GM19438 (cell line): Measurements from ENCODE around the gene HIBADH.
"Not testable (repeated sequence)": the region's sequence is repeated elsewhere in the genome, so short reads cannot be mapped to it uniquely, and the experiment has no call there.

Experiments used
- ATAC-seq: cut with Tn5 transposase; IDR thresholded peaks from one replicate; pipeline ENCODE4 v1.9.1; 2021; ENCODE audit warnings: low read depth; ENCODE audit not compliant: unreplicated experiment

The HIBADH gene

GRCh38 chr7:27639851-27640250, 22.8 kb downstream of the HIBADH start:
- no peak for ATAC-seq

- not testable (repeated sequence) for ATAC-seq
Observed at GRCh38 chr7:27639048-27639447, 23.6 kb downstream of the HIBADH start.

GRCh38 chr7:27636326-27637006, 26.2 kb downstream of the HIBADH start:
- ATAC-seq = no peak

GRCh38 chr7:27635728-27636127, 27.0 kb downstream of the HIBADH start:
- no peak for ATAC-seq

- ATAC-seq = no peak
Observed at GRCh38 chr7:27634671-27635493, 27.8 kb downstream of the HIBADH start.

- ATAC-seq = no peak
Observed at GRCh38 chr7:27633062-27633461, 29.6 kb downstream of the HIBADH start.

- ATAC-seq = no peak
Observed at GRCh38 chr7:27631391-27631790, 31.3 kb downstream of the HIBADH start.

- no peak for ATAC-seq
Observed at GRCh38 chr7:27627146-27627545, 35.5 kb downstream of the HIBADH start.

GRCh38 chr7:27619492-27619891, 43.2 kb downstream of the HIBADH start:
- no peak for ATAC-seq

- no peak for ATAC-seq
Observed at GRCh38 chr7:27617651-27618381, 44.9 kb downstream of the HIBADH start.

GRCh38 chr7:27616914-27617548, 45.7 kb downstream of the HIBADH start:
- no peak for ATAC-seq

GRCh38 chr7:27616186-27616491, 46.5 kb downstream of the HIBADH start:
- ATAC-seq = no peak

GRCh38 chr7:27615420-27616185, 47.1 kb downstream of the HIBADH start:
- no peak for ATAC-seq

- ATAC-seq = no peak
Observed at GRCh38 chr7:27614095-27614494, 48.6 kb downstream of the HIBADH start.

GRCh38 chr7:27611059-27611458, 51.6 kb downstream of the HIBADH start:
- no peak for ATAC-seq

GRCh38 chr7:27608776-27609495, 53.7 kb downstream of the HIBADH start:
- ATAC-seq = no peak

- ATAC-seq = no peak
Observed at GRCh38 chr7:27607210-27607606, 55.5 kb downstream of the HIBADH start.

- ATAC-seq = no peak
Observed at GRCh38 chr7:27606270-27607209, 56.1 kb downstream of the HIBADH start.
